IMR-90 (cell line): ENCODE data around the gene SUN1. TPM values are rescaled to one million over a fixed set of nuclear protein-coding genes. Genes with fewer than 3 reads are reported as not detected.

Experiments used
- ATAC-seq: fragments of 200-7000 bp; cut with Tn5 transposase; 2 replicates; pipeline ENCODE4 v1.9.1; 2020; ENCODE audit warnings: low read depth, mild to moderate bottlenecking, moderate library complexity
- BruUV-seq: library from RNA; stranded (reverse); fragments of 400-500 nt; replicated peaks from 2 replicates; lab custom pipeline; 2021; lab: Mats Ljungman, UMichigan
- CTCF ChIA-PET: fragments of 300-600 bp; formaldehyde crosslinking; extraction: SDS; loops from one replicate; lab custom pipeline; 2021; ENCODE audit warnings: antibody characterized with exemption; lab: Yijun Ruan, JAX
- POLR2A ChIA-PET: fragments of 300-600 bp; sonication (Branson Sonifier 250); formaldehyde crosslinking; loops from one replicate; lab custom pipeline; 2022; ENCODE audit warnings: antibody characterized with exemption; ENCODE audit not compliant: unreplicated experiment; lab: Charles Lee
- DNase-seq: peaks from one replicate; pipeline ENCODE4 v3.0.0; 2013
- H2AFZ ChIP-seq: replicated peaks from 2 replicates; pipeline ENCODE3; 2013; ENCODE audit warnings: low read length, mild to moderate bottlenecking; ENCODE audit not compliant: poor library complexity
- H2AK5ac ChIP-seq: 2 replicates; pipeline ENCODE4 v1.6.1; 2013; ENCODE audit warnings: low read depth, low read length, inconsistent platforms
- H2AK9ac ChIP-seq: replicated peaks from 2 replicates; pipeline ENCODE3; 2013; ENCODE audit warnings: mild to moderate bottlenecking, low read depth, low read length, moderate library complexity; ENCODE audit not compliant: poor library complexity
- H2BK120ac ChIP-seq: 2 replicates; pipeline ENCODE4 v1.6.1; 2013; ENCODE audit warnings: low read depth, low read length, inconsistent platforms
- H2BK15ac ChIP-seq: 3 replicates; pipeline ENCODE4 v1.6.1; 2013; ENCODE audit warnings: low read depth, low read length, inconsistent platforms
- H2BK20ac ChIP-seq: 2 replicates; pipeline ENCODE4 v1.6.1; 2013; ENCODE audit warnings: low read depth, mild to moderate bottlenecking, inconsistent platforms, low read length, moderate library complexity
- H2BK5ac ChIP-seq: 2 replicates; pipeline ENCODE4 v1.6.1; 2013; ENCODE audit warnings: mild to moderate bottlenecking, low read depth, low read length, inconsistent platforms; ENCODE audit not compliant: poor library complexity, severe bottlenecking
- H3K14ac ChIP-seq: replicated peaks from 2 replicates; pipeline ENCODE4 v1.6.1; 2013; ENCODE audit warnings: low read depth, low read length, inconsistent platforms
- H3K18ac ChIP-seq: 2 replicates; pipeline ENCODE4 v1.6.1; 2013; ENCODE audit warnings: low read depth, low read length, control low read depth
- H3K23ac ChIP-seq: 2 replicates; pipeline ENCODE4 v1.6.1; 2013; ENCODE audit warnings: low read depth, low read length, inconsistent platforms
- H3K27ac ChIP-seq: 2 replicates; pipeline ENCODE4 v1.5.1; 2013; ENCODE audit warnings: mild to moderate bottlenecking, control low read depth, low read length; ENCODE audit not compliant: insufficient read depth
- H3K27me3 ChIP-seq: 2 replicates; pipeline ENCODE4 v1.6.1; 2013; ENCODE audit warnings: low read length; ENCODE audit not compliant: control insufficient read depth, insufficient read depth
- H3K36me3 ChIP-seq: 2 replicates; pipeline ENCODE4 v1.6.1; 2013; ENCODE audit warnings: low read length, mixed read lengths; ENCODE audit not compliant: control insufficient read depth, insufficient read depth
- H3K4ac ChIP-seq: 2 replicates; pipeline ENCODE4 v1.6.1; 2013; ENCODE audit warnings: low read depth, low read length, inconsistent platforms
- H3K4me1 ChIP-seq: 2 replicates; pipeline ENCODE4 v1.6.1; 2013; ENCODE audit warnings: low read length, mixed read lengths; ENCODE audit not compliant: control insufficient read depth, insufficient read depth
- H3K4me2 ChIP-seq: 2 replicates; pipeline ENCODE4 v1.6.1; 2013; ENCODE audit warnings: low read depth, mild to moderate bottlenecking, control low read depth, low read length, moderate library complexity
- H3K4me3 ChIP-seq: 2 replicates; pipeline ENCODE4 v1.5.1; 2013; ENCODE audit warnings: low read depth, mild to moderate bottlenecking, control low read depth, low read length, moderate library complexity; ENCODE audit not compliant: insufficient read depth
- H3K56ac ChIP-seq: 2 replicates; pipeline ENCODE4 v1.6.1; 2013; ENCODE audit warnings: low read length, inconsistent platforms; ENCODE audit not compliant: insufficient read depth; ENCODE audit errors: extremely low read depth
- H3K79me1 ChIP-seq, 2 experiments: 2 replicates each; pipeline ENCODE4 v1.6.1; 2013; ENCODE audit warnings: low read length in 2 of 2, inconsistent platforms in 1 of 2, low read depth in 1 of 2
- H3K9ac ChIP-seq: 2 replicates; pipeline ENCODE4 v1.6.1; 2013; ENCODE audit warnings: low read depth, low read length, control low read depth
- H3K9me1 ChIP-seq: 2 replicates; pipeline ENCODE4 v1.6.1; 2013; ENCODE audit warnings: low read length, inconsistent platforms; ENCODE audit not compliant: insufficient read depth
- H3K9me3 ChIP-seq: 2 replicates; pipeline ENCODE4 v1.6.1; 2013; ENCODE audit warnings: low read length; ENCODE audit not compliant: control insufficient read depth, insufficient read depth
- H4K20me1 ChIP-seq: 2 replicates; pipeline ENCODE4 v1.6.1; 2013; ENCODE audit warnings: low read length, inconsistent platforms; ENCODE audit not compliant: insufficient read depth
- H4K5ac ChIP-seq: 2 replicates; pipeline ENCODE4 v1.6.1; 2013; ENCODE audit warnings: mild to moderate bottlenecking, low read depth, low read length, control low read depth
- H4K8ac ChIP-seq, 2 experiments: 2 replicates each; pipeline ENCODE4 v1.6.1; 2013; ENCODE audit warnings: low read depth in 2 of 2, low read length in 2 of 2, control low read depth in 1 of 2, inconsistent platforms in 1 of 2
- H4K91ac ChIP-seq: 2 replicates; pipeline ENCODE4 v1.6.1; 2013; ENCODE audit warnings: low read depth, low read length, inconsistent platforms; ENCODE audit not compliant: insufficient read depth
- CEBPB ChIP-seq: IDR thresholded peaks from 2 replicates; pipeline ENCODE4 v1.6.1; 2012; ENCODE audit warnings: low read depth, low read length, improper control_type of control experiment
- FOS ChIP-seq: fragments of 150-350 bp; IDR thresholded peaks from 2 replicates; pipeline ENCODE4 v1.6.1; 2016; ENCODE audit warnings: low read depth, low read length
- MAZ ChIP-seq: IDR thresholded peaks from 2 replicates; pipeline ENCODE4 v1.6.1; 2012; ENCODE audit warnings: low read depth, mild to moderate bottlenecking, low read length, improper control_type of control experiment, moderate library complexity, borderline replicate concordance
- RAD21 ChIP-seq: IDR thresholded peaks from 2 replicates; pipeline ENCODE4 v1.6.1; 2012; ENCODE audit warnings: low read length, improper control_type of control experiment
- RCOR1 ChIP-seq: IDR thresholded peaks from 2 replicates; pipeline ENCODE4 v1.6.1; 2012; ENCODE audit warnings: mild to moderate bottlenecking, low read length, improper control_type of control experiment; ENCODE audit not compliant: insufficient replicate concordance
- WGBS, 2 experiments: methylation state at CpG; one replicate each; pipeline versions ENCODE4 v1.1.5 to v1.1.7; 2013; ENCODE audit warnings: missing lambda C conversion rate in 2 of 2; ENCODE audit not compliant: insufficient read length in 1 of 2; ENCODE audit errors: extremely low coverage in 2 of 2; 5-methylcytosine and 5-hydroxymethylcytosine counted together
- dilution Hi-C: fragments of 300-500 bp; cut with HindIII; formaldehyde crosslinking; loops from one replicate; pipeline ENCODE4 v1.14.3; 2018; ENCODE audit warnings: low sequenced_read_pairs; ENCODE audit not compliant: unreplicated experiment
- in situ Hi-C: fragments of 300-500 bp; cut with MboI; formaldehyde crosslinking; loops from 3 replicates; pipeline ENCODE4 v1.14.3; 2019; ENCODE audit warnings: low sequenced_read_pairs, inconsistent platforms, mixed read lengths
- intact Hi-C: fragments of 100-400 bp; cut with micrococcal nuclease; formaldehyde crosslinking; loops from 2 replicates; pipeline ENCODE4 v1.10.0; 2022
- polyA plus RNA-seq, 3 experiments: library from polyadenylated mRNA; depleted of rRNA; stranded (reverse); fragments of >200 nt; gene quantifications; 2 replicates each; pipeline ENCODE4 v1.2.3, GENCODE V29; 2012; ENCODE audit warnings: low replicate concordance in 1 of 3
- total RNA-seq: library from RNA; depleted of rRNA; stranded (reverse); fragments of >200 nt; gene quantifications from 2 replicates; pipeline ENCODE4 v1.2.3, GENCODE V29; 2012

SUN1 gene
- total and polyA plus RNA-seq, 2 of the 4 experiments (the other 2 are of a cell fraction) = 113 to 239 TPM

- Histone ChIP-seq H4K20me1 (peaks cover 53% of the 10 kb centered on the region), H3K18ac (no peak overlapping the region), H3K9me1 (0 out of 2 replicates have a peak, but pooled peaks cover 3% of the 10 kb centered on the region), H3K9me3 (no peaks in the 10 kb centered on the region), H2BK15ac (no peak overlapping the region), H3K27ac (no peak overlapping the region), H4K5ac (no peak overlapping the region), H2AFZ (peak overlapping the region; percentile 43), H3K4me2 (no peak overlapping the region), H3K36me3 (peaks cover 36% of the 10 kb centered on the region), H4K91ac (no peak overlapping the region), H3K27me3 (no peaks in the 10 kb centered on the region), H2BK120ac (no peak overlapping the region), H3K4me3 (no peak overlapping the region), H2AK9ac (no peak overlapping the region), H3K23ac (no peak overlapping the region), H3K4me1 (no peaks in the 10 kb centered on the region), H2AK5ac (no peak overlapping the region), H3K56ac (no peak overlapping the region), H4K8ac (no peak overlapping the region), H2BK20ac (no peak overlapping the region), H3K79me1 (peaks cover 8 to 58% of the 10 kb centered on the region in 2 experiments), H3K4ac (no peak overlapping the region), H3K9ac (no peak overlapping the region), H3K14ac (no peak overlapping the region), H2BK5ac (no peak overlapping the region)
- intact Hi-C loops (no loop called here), dilution Hi-C loops (no loop called here), in situ Hi-C loops (no loop called here)
- BruUV-seq = no TSS peak
- ATAC-seq (no peak), DNase-seq (no peak)
- CTCF ChIA-PET = no interaction called here
- TF ChIP-seq RCOR1 (no peak), RAD21 (no peak), MAZ (no peak), CEBPB (no peak), FOS (no peak)
- 97% methylated on average over 4 of the region's 18 CpGs; no CpG with 5 or more reads in 1 of the 2 experiments for whole genome bisulfite sequencing, 2 experiments
- POLR2A ChIA-PET = no interaction called here
Observed at GRCh38 chr7:887488-887820, 55.2 kb downstream of the SUN1 start.
